ENCODE data around the gene FAM25A.
"Not testable (repeated sequence)": the region's sequence is repeated elsewhere in the genome, so short reads cannot be mapped to it uniquely, and the experiment has no call there.

The FAM25A gene

DNA sequence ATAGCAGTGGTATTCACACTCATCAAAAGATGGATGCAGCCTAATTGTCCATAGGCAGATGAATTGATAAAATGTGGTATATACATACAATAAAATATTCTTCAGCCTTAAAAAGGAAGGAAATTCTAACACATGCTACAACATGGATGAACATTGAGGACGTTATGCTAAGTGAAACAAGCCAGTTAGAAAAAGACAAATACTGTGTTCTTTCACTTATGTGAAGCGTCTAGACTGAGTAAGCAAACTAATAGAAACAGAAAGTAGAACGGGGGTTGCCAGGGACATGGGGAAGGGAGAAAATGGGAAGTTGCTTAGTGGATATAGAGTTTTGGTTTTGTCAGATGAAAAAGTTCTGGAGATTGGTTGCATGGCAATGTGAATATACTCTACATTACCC lies 6.6 kb upstream of the FAM25A start:
- not testable (repeated sequence) for DNase-seq (ENCODE audit: low read depth in 2 of 2)

DNA sequence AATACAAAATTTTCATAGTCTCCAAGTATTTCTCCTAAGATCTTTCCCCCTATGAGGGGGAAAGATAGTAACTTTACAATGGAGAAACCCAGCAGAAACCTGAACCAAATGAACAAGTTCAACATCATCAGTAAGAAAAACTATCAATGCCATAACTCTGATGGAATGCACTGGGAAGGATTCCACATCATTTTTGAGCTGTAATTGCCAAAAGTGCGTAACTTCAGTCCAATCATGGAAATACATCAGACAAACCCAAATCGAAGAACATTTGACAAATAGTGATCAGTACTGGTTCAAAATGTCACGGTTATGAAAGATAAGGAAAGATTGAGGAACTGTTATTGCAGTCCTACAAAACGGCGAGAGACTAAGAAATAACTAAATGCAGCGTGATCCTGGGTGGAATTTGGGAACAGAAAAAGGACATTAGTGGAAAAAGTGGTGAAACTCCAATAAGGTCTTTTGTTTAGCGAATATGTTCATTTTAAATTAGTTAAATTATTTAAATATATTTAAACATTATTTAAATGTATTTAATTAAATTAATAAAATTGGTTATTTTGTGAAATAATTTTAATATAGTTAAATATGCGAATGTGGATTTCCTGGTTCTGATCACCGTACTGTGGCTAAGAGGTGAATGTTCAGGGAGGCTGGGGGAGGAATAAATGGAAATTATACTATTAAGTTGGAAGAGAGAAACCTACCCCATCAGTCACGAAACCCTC lies 4.9 kb upstream of the FAM25A start:
- not testable (repeated sequence) for DNase-seq (ENCODE audit: low read depth in 2 of 2)

DNA sequence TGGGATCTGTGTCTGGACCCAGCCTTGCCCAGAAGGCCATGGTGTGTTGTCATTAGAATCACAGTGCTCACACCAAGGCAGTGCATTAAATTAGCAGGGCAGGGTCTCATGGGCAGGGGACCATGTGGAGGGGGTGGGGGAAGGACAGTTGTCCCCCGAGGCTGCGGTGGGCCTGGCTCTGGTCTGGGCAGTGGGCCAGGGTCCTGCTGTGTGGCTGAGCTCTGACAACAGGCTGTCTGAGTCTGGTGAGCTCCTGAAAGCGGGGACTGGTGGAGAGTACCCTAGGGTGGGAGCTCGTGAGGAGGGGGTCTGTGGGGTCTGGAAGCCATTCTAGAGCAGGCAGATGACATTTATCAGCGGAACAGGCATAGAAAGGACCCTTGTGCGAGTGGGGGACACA lies 2.0 kb upstream of the FAM25A start:
- DNase-seq (ENCODE audit: low read depth in 2 of 2): not testable (repeated sequence)

DNA sequence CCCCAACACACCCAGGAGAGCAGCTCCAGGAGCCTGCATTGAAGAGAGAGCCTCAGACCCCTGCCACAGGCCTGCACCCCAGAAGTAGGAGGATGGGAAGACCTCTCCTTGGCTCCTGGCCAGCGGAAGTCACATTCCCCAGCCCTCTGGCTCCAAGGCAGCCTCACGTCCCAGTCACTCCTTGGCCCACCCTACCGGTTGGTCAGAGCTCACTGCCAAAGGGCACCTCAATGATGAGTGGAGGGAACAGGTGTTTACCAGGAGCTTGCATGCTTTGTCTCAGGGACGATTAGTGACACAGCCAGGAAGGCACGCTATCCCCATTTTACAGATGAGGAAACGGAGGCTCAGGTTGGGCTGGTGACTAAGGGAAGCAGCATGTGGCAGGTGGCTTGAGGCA lies 1.0 kb upstream of the FAM25A start:
- not testable (repeated sequence) for DNase-seq (ENCODE audit: low read depth in 2 of 2)

DNA sequence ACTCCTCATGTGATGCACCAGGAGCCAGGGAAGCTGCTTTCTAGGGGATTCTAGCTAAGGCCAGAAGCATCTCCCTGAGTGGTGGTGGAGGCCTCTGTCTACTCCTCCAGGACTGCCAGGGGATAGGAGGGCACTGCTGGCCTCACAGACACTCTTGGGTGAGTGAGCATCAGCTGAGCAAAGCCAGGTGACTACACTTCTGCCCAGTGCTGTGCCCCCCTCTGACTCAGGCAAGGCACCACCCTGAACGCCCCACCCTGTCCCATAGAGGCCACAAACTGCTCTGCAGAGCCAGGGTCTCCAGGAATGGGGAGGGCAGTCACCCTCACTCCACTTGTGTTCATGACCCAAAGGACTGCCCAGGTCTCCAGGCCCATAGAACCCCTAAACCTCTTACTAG lies 590 bp upstream of the FAM25A start:
- DNase-seq (ENCODE audit: low read depth in 2 of 2): not testable (repeated sequence)

DNA sequence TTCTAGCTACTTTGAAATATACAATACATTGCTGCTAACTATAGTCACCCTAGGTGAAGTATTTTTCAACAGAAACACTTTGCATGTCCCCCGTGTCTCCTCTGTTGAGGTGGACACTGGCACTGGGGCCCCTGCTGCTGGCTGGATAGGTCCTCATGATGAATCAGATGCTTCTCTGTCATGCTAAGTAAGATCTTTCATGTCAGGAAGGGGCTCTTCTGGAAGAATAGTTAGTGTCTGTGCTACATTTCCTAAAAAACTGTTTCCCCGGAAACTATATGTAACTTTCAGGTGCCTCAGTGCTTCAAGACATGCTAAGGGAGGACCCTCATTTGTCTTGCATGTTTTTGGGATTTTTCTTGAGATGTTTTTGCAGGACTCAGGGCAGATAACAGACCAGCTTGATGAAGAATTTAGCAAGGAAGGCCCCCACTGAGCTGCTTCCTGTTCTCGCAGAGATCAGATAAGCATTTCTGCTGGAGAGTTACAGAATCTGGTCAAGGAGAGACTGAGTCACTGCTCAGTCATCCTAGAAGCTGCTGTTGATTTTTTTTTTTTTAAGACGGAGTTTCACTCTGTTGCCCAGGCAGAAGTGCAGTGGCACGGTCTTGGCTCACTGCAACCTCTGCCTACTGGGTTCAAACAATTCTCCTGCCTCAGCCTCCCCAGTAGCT lies 5.3 kb downstream of the FAM25A start:
- DNase-seq (ENCODE audit: low read depth in 2 of 2): not testable (repeated sequence)

DNA sequence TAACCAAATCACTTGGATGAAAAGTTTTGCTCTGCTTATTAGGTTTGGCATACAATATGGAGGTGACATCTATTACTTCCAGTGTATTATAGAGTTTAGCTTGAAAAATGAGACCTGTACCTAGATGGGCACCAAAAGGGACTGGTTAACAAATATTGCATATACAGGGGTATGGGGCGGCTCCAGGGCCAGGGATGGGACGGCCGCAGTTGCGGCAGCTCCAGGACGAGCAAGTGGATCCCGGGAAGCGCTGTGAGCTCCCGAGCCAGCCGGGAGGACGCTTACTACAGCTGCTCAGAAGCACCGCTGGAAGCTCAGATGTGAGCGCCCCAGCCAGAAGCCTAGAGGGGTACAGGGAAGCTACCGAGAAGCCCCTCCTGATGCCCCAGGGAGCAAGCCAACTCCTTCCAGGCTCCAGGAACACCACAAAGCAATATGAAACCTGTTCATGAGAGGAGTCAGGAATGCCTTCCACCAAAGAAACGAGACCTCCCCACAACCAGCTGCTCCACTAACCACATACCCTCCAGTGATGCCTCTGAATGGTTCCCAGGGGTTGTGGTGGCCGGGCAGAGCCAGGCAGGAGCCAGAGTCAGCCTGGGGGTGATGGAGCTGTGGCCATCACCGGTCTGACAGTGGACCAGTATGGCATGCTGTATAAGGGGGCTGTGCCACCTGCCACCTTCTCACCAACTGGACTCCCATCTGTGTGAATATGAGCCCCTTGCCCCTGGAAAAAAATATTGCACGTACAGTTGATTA lies 6.8 kb downstream of the FAM25A start:
- not testable (repeated sequence) for DNase-seq (ENCODE audit: low read depth in 2 of 2)

DNA sequence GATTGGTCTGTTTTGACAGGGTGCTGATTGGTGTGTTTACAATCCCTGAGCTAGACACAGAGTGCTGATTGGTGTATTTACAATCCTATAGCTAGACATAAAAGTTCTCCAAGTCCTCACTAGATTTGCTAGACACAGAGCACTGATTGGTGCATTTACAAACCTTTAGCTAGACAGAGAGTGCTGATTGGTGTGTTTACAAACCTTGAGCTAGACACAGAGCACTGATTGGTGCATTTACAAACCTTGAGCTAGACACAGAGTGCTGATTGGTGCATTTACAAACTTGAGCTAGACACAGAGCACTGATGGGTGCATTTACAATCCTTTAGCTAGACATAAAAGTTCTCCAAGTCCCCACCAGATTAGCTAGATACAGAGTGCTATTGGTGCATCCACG lies 10.3 kb downstream of the FAM25A start:
- DNase-seq (ENCODE audit: low read depth in 2 of 2): not testable (repeated sequence)

DNA sequence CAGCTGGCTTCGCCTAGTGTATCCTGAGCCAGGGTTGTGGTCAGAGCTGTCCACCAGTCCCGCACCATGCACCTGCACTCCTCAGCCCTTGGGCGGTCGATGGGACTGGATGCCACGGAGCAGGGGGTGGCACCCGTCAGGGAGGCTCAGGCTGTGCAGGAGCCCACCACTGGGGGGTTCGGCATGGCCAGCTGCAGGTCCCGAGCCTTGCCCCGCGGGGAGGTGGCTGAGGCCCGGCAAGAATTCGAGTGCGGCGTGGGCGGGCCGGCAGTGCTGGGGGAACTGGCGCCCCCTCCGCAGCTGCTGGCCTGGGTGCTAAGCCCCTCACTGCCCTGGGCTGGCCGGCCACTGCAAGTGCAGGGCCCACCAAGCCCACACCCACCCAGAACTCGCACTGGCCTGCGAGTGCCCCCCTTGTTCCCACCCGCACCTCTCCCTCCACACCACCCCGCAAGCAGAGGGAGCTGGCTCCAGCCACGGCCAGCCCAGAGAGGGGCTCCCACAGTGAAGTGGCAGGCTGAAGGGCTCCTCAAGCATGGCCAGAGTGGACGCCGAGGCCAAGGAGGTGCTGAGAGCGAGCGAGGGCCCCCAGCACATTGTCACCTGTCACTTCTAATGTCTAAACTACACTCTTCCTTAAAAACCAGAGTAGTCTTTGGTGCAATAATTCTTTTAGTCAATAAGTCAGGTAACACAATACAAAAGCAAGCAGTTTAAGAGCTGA lies 11.0 kb downstream of the FAM25A start:
- DNase-seq (ENCODE audit: low read depth in 2 of 2): no peak

DNA sequence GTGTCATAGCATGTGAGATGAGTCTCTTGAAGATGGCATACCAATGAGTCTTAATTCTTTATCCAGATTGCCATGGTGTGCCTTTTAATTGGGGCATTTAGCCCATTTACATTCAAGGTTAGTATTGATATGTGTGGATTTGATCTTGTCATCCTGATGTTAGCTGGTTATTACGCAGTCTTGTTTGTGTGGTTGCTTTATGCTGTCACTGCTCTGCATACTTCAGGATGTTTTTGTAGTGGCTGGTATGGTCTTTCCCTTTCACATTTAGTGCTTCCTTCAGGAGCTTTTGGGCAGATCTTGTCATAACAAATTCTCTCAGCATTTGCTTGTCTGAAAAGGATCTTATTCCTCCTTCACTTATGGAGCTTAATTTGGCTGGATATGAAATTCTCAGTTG lies 16.5 kb downstream of the FAM25A start:
- DNase-seq (ENCODE audit: low read depth in 2 of 2): no peak

DNA sequence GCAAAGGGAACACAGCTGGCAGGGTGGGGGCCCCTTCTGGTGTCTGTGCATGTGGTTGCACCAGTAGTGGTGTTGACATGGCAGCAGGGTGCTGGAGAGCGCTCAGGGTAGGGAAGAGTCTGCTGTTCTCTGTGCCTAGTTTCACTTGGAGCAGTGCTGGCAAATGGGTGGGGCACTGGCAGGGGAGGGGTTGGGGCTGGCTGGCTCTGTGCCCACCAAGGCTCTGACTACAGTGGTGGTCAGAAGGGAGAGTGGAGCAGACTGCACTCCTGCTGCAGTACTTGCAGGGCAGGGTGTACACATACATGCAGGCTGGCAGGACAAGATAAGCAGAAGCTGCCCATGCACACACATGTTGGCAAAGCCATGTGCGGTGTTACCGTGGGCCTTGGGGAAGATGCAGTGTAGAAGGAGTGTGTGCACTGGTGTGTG lies 18.2 kb downstream of the FAM25A start:
- no peak for DNase-seq (ENCODE audit: low read depth in 2 of 2)

DNA sequence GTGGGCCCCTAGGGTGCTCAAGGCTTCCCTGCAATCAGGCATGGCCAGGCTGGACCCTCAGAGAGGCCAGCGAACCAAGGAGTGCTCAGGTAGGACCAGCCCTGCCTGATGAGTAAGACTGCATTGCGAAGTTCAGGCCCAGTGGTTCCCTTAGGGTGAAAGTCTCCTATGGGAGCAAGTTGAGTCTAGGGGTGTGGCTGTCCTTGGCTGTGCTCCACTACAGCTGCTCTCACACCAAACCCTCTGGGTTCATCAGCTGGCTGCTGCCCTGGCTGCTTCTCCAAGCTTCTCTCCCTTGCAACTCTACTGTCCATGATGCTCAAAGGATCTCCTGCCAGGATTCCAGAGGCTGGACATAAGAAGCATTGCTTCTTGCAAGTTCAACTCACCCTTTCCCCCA lies 18.7 kb downstream of the FAM25A start:
- DNase-seq (ENCODE audit: low read depth in 2 of 2): no peak

DNA sequence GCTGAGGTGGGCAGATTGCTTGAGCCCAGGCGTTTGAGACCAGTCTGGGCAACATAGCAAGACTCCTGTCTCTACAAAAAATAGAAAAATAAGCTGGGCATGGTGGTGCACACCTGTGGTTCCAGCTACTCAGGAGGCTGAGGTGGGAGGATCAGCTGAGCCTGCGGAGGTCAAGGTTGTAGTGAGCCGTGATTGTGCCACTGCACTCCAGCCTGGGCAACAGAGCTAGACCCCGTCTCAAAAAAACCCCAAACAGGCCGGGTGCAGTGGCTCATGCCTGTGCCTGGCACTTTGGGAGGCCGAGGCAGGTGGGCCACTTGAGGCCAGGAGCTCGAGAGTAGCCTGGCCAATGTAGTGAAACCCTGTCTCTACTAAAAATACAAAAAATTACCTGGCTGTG lies 23.5 kb downstream of the FAM25A start:
- DNase-seq (ENCODE audit: low read depth in 2 of 2): not testable (repeated sequence)

DNA sequence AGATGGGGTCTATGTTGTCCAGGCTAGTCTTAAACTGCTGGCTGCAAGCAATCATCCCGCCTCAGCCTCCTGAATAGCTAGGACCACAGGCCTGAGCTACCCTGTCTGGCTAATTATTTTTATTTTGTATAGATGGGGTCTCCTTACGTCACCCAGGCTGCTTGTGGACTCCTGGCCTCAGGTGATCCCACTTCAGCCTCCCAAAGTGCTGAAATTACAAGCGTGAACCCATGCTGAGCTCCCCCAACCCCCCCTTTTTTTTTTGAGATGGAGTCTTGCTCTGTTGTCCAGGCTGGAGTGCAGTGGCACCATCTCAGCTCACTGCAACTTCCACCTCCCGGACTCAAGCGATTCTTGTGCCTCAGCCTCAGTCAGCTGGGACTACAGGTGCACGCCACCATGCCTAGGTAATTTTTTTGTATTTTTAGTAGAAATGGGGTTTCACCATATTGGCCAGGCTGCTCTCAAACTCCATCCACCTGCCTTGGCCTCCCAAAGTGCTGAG lies 25.4 kb downstream of the FAM25A start:
- no peak for DNase-seq (ENCODE audit: low read depth in 2 of 2)

DNA sequence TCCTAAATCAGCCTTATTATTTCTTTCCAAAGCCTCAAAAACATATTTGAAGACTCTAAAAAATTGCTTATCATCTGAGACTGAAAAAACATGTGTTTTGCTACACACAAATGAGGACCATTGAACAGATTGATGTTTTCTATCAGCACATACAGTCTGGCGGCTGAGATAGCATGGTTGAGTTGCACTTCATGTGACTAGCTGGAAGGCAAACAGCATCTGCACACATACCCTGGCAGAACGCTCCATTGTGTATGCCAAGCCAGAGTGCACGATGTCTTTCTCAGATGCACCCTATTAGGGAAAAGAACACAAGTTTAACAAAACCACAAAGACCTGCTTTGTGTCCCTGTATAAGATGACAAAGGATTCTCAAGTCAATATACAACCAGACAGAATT lies 33.0 kb downstream of the FAM25A start:
- DNase-seq (ENCODE audit: low read depth in 2 of 2): no peak

DNA sequence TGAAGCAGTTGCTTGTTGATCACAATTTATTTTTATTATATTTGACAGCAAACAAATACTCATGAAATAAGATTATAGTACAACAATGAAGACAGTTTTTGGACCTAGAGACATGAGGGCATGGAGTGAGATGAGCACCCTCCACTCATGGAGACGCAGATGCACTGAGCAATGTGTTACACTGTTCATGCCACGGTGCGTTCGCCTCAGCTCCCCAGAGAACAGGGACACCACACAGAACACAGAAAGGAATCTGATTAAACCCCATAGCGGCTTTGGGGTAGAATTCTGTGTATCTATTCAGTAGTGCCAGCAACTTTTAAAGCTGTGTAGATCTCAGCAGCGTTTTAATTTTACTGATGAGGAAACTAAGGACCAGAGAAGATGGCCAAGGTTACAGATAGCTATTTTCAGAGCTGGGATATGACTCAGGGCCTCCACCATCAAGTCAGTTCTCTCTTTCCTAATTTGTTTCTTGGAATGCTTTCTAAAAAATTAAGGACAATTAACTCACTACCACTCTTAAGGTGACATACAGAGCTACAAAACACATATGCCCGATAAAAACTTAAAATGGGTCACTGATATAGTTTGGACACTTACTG lies 33.6 kb downstream of the FAM25A start:
- no peak for DNase-seq (ENCODE audit: low read depth in 2 of 2)

DNA sequence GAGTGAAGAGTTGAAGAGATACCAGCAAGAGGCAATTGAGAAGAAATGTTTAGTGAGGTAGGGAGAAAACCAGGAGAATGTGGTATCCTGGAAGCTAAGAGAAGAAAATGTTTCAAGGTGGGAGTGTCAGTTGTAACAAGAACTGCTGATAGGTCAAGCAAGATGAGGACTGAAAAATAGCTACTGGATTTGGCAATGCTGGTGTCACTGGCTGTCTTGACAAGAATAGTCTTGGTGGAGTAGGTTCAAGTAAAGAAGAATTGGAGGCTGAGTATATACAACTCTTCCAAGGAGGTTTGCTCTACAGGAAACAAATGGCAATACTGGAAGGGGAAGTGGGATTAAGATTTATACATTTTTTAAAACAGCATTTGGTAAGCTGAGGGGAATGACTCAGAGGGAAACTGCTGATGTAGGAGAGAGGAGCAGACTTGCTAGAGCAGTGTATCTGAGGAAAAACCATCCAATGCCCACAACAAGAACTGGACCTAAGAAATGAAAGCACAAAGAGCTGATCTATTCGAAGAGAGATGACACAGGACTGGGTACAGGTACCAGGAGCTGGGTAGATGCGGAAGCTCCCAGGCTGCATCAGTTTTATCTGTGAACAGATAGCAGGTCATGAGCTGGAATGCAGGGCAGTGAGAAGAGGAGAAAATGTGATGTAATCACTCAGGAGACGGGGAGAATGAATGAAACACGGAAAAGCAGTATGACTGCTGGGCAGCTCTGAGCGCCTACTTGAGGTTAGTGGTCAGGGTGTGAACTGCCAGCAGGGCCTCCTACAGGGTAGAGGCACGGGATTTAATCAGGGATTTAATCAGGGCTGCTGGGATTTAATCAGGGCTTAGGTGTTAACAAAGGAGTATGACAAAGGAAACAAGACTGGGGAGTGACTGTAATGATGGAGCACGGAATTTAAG lies 34.5 kb downstream of the FAM25A start:
- no peak for DNase-seq (ENCODE audit: low read depth in 2 of 2)

DNA sequence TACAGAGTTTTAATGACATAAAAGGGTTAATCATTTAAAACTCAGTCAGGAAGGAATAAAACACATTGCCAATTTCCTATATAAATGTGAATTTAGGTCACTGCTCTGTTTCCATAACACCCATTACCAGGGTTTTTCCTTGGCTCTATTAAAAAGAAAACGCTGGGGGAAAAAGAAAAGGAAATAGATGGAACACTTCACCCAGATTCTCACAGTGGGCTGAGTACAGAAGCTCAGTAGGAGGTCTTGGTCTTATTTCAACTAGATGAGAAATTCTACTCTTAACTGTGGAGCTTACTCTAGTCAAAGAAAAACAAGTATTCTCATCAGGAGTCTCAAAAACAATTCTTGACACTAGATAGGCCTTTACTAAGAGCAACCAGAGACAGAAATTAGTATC lies 38.1 kb downstream of the FAM25A start:
- no peak for DNase-seq (ENCODE audit: low read depth in 2 of 2)

DNA sequence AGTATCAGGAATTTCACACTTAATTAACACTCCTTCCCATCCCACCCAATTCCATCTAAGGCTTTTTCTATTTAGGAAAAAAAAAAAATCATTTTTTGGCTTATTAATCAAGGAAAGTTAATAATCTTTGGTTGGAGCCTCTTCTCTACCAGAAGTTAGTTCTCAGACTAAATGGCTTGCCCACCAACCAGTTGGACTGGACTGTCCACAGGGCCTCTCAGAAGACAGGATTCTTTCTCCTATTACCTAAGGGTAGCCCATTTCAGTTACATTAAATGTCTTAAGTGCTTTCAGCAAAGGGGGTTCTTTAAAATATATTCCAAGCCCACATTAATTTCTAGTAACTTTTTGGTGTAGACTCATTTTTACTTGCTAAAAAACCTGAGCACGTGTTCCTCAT lies 39.3 kb downstream of the FAM25A start:
- DNase-seq (ENCODE audit: low read depth in 2 of 2): no peak

DNA sequence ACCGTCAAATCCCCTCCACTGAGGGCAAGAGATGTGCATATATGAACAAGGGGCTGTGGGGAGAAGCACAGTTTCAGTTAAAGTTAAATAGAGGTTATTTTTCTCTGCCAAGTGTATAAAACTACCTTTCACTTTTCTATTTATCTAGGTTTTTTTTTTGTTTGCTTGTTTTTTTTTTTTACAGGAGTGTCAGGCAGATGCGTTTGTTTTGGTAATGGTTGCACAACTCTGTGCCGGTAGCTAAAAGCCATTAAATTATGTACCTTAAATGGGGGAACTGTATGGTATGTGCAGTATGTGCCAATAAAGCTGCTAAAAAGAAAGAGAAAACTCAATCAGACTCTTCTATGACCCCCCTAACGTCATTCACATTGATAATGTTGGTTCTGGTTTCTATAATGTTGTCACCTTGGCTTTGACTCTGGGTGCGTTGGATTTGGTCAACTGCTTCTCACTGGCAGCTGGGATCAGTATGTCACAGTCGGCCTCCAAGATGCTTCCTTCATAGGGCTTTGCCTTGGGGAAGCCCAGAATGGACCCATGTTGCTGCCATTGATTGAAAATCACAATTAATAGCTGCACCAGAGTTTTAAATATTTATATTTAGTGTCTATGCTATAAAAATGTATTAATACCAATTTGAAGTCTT lies 40.3 kb downstream of the FAM25A start:
- no peak for DNase-seq (ENCODE audit: low read depth in 2 of 2)
